Kidney epithelial cell (primary cell): ENCODE data around the gene TGIF2. TPM values are rescaled to one million over a fixed set of nuclear protein-coding genes. Genes with fewer than 3 reads are reported as not detected.
A peak's percentile ranks its signal among the peaks of the same experiment; 100 is the strongest.

Source experiments
- DNase-seq: peaks from one replicate; pipeline ENCODE4 v3.0.0-alpha.2; 2010; ENCODE audit warnings: low read depth
- H3K27me3 ChIP-seq: 2 replicates; pipeline ENCODE4 v1.6.0; 2011; ENCODE audit warnings: low read length; ENCODE audit not compliant: control insufficient read depth, insufficient read depth
- H3K36me3 ChIP-seq: 2 replicates; pipeline ENCODE4 v1.5.1; 2011; ENCODE audit warnings: low read length; ENCODE audit not compliant: control insufficient read depth, insufficient read depth
- H3K4me3 ChIP-seq: 2 replicates; pipeline ENCODE4 v1.5.1; 2011; ENCODE audit warnings: low read depth, mild to moderate bottlenecking, control low read depth, low read length
- CTCF ChIP-seq: IDR thresholded peaks from 2 replicates; pipeline ENCODE4 v1.5.1; 2011; ENCODE audit warnings: mild to moderate bottlenecking, moderate library complexity, low read length, control low read depth, inconsistent platforms; ENCODE audit not compliant: insufficient read depth, poor library complexity, severe bottlenecking
- total RNA-seq: library from RNA; depleted of rRNA; stranded (reverse); fragments of >200 nt; gene quantifications from 2 replicates; pipeline ENCODE4 v1.2.3, GENCODE V29; 2015

Gene TGIF2
- total RNA-seq, 1 donor from 2014 or later, result 22.0 TPM

GRCh38 chr20:36528875-36529417 is 44.5 kb upstream of the TGIF2 start:
- no peak for DNase-seq
- Histone ChIP-seq H3K4me3 (no peak overlapping the region), H3K36me3 (peaks cover 1% of the 10 kb centered on the region), H3K27me3 (no peaks in the 10 kb centered on the region)
- no peak for TF ChIP-seq CTCF

- Histone ChIP-seq H3K27me3 (no peaks in the 10 kb centered on the region), H3K36me3 (no peaks in the 10 kb centered on the region), H3K4me3 (no peak overlapping the region)
- no peak for DNase-seq
- no peak for TF ChIP-seq CTCF
These were observed 41.0 kb upstream of the TGIF2 start for GRCh38 chr20:36532388-36532787.

GRCh38 chr20:36532822-36533221 is 40.6 kb upstream of the TGIF2 start:
- DNase-seq, result no peak
- Histone ChIP-seq H3K36me3 (no peaks in the 10 kb centered on the region), H3K4me3 (no peak overlapping the region), H3K27me3 (no peaks in the 10 kb centered on the region)
- no peak for TF ChIP-seq CTCF

GRCh38 chr20:36538026-36538722 is 35.2 kb upstream of the TGIF2 start:
- no peak overlapping the region for H3K4me3 ChIP-seq
- no peaks in the 10 kb centered on the region for H3K27me3 ChIP-seq
- no peak for TF ChIP-seq CTCF
- DNase-seq, result no peak
- H3K36me3 ChIP-seq, result no peaks in the 10 kb centered on the region

GRCh38 chr20:36540551-36541211 is 32.7 kb upstream of the TGIF2 start:
- no peak for DNase-seq
- no peak for TF ChIP-seq CTCF
- no peaks in the 10 kb centered on the region for H3K36me3 ChIP-seq
- no peaks in the 10 kb centered on the region for H3K27me3 ChIP-seq
- H3K4me3 ChIP-seq, result peak overlapping the region; percentile 56
